DND-41 (cell line): ENCODE data around the gene NT5C1B.

Experiments
- EZH2 ChIP-seq: IDR thresholded peaks from 3 replicates; pipeline ENCODE4 v1.6.1; 2012; ENCODE audit warnings: borderline replicate concordance, low read depth, mild to moderate bottlenecking, moderate library complexity, low read length, inconsistent platforms; ENCODE audit not compliant: severe bottlenecking
- TF ChIP-seq, protein P1 (sequence below): IDR thresholded peaks from 2 replicates; pipeline ENCODE4 v1.5.1; 2012; ENCODE audit warnings: borderline replicate concordance, low read length, moderate library complexity, mild to moderate bottlenecking; ENCODE audit not compliant: poor library complexity, severe bottlenecking; ENCODE audit errors: extremely low read depth

DNA sequence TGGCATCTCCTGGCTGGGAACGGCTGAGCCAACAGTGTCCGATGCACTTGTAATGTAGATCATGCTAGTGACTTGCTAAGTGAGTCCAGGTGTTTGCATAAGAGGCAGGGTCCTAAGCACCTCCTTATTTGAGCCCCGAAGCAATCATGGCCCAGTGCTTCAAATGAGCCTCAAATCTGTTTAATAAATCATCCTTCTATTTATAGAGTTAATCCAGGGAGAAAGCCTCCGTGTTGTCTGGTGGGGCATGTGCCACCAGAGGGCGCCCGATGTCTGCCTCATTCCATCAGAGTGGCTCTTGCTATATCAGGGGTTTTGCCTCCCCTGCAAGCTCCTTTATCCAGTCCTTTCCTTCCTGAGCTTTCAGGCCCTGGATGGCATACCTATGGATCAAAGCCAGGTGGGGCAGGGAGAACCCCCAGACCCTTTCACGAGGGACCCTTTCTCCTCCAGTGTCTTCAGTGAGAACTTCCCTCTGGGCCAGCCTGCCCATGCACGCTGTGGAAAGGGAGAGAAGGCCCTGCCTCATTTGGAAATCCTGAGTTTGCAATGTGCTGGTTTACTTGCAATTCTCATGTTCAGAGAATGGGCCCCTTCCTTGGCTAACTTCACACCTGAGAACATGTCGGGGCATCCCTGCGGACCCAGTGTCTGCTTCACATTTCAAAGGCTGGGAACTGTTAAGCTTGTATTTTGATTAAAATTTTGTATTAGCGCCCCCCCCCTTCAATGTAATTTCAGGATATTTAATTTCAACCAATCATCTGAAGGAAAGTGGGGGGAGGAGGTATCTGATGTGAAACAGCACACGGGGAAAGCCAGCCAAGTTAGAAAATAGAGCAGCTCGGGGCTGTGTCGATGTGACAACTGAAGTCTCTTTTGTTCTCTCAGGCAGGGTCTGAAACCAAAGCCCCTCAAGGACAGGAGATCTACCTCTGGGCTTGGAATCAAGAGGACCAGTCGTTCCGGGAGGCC lies 68.6 kb downstream of the NT5C1B start:
- TF ChIP-seq EZH2: no peak
- TF ChIP-seq, protein P1, sequence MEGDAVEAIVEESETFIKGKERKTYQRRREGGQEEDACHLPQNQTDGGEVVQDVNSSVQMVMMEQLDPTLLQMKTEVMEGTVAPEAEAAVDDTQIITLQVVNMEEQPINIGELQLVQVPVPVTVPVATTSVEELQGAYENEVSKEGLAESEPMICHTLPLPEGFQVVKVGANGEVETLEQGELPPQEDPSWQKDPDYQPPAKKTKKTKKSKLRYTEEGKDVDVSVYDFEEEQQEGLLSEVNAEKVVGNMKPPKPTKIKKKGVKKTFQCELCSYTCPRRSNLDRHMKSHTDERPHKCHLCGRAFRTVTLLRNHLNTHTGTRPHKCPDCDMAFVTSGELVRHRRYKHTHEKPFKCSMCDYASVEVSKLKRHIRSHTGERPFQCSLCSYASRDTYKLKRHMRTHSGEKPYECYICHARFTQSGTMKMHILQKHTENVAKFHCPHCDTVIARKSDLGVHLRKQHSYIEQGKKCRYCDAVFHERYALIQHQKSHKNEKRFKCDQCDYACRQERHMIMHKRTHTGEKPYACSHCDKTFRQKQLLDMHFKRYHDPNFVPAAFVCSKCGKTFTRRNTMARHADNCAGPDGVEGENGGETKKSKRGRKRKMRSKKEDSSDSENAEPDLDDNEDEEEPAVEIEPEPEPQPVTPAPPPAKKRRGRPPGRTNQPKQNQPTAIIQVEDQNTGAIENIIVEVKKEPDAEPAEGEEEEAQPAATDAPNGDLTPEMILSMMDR: peak; percentile 92
